Heart left ventricle (tissue), 13 donors: Measurements from ENCODE around the gene SLC8A3.

Experiments used
- CTCF ChIP-seq, 12 donors: fragments of 200-600 bp; sonication (generic) in 4 of 12; IDR thresholded peaks; one replicate each; pipeline versions ENCODE4 v1.5.0 to v1.8.0; 2018 to 2022; ENCODE audit warnings: antibody characterized with exemption in 12 of 12, mild to moderate bottlenecking in 5 of 12
- POLR2A ChIP-seq, 2 donors: fragments of 450-650 bp; IDR thresholded peaks; one replicate each; pipeline ENCODE4 v1.6.1; 2017; ENCODE audit warnings: antibody characterized with exemption in 2 of 2, mild to moderate bottlenecking in 2 of 2, moderate library complexity in 2 of 2
- donor health status: ischemic (EF 13 %, LVEDD 7.1; RV severe dilation, severe dysfunction).
- donor health status: DM: no; HTN: yes; CAD: no.
- donor health status: DM: no; HTN: no; CAD: no.
- donor health status: ischemic (EF 25% LVEDD 6.9; RV normal size, moderate dysfunction).
- donor health status: ischemic (EF 25% LVEDD 5.7; RV mildly dilated, moderate dysfunction).
- donor health status: ischemic (EF 35%, LVEDD 5.7; RV mildly dilated, moderate dysfunction).
- donor health status: nonischemic (EF 11% LVEDD 7.7; RV severe dilation, severe dysfunction).
- donor health status: DM: yes; HTN: yes; CAD: no.
- donor health status: PGD.
- donor health status: ischemic (EF 29% LVEDD 5.4; RV normal size, mild dysfunction).
- donor health status: nonischemic (EF 23%, LVEDD 6.1; RV moderate dilation, normal function).

- TF ChIP-seq POLR2A (IDR thresholded peaks at IDR 0.05), result no peak
- no peak for TF ChIP-seq CTCF (IDR thresholded peaks at IDR 0.05)
Measured at GRCh38 chr14:70098250-70098809, 90.4 kb downstream of the SLC8A3 start.
